Adrenal gland (tissue), 12 donors: ENCODE results near the gene ZBTB38. TPM values are rescaled to one million over a fixed set of nuclear protein-coding genes. Genes with fewer than 3 reads are reported as not detected.

Experiments used
- DNase-seq, 7 donors: peaks; one replicate each; pipeline ENCODE4 v3.0.0-alpha.2; 2019 to 2020
- H3K27ac ChIP-seq, 5 donors: fragments of 200-600 bp; sonication (generic) in 4 of 5; 1 replicate in 3 of 5; 2 replicates in 2 of 5; pipeline versions ENCODE4 v1.5.1 to v1.8.0; 2016 to 2020; ENCODE audit warnings: mild to moderate bottlenecking in 1 of 5
- H3K27me3 ChIP-seq: fragments of 200-600 bp; 2 replicates; pipeline ENCODE4 v1.8.0; 2021
- H3K36me3 ChIP-seq, 2 donors: fragments of 200-600 bp; replicated peaks in 1 of 2; 1 replicate in 1 of 2; 2 replicates in 1 of 2; pipeline versions ENCODE4 v1.5.1 to v1.8.0; 2018 to 2022
- H3K4me1 ChIP-seq, 2 donors: fragments of 200-600 bp; replicated peaks in 1 of 2; 1 replicate in 1 of 2; 2 replicates in 1 of 2; pipeline versions ENCODE4 v1.5.1 to v1.8.0; 2018 to 2021
- H3K4me3 ChIP-seq, 4 donors: fragments of 200-600 bp; sonication (generic) in 3 of 4; one replicate each; pipeline ENCODE4 v1.5.1; 2016 to 2018
- H3K9me3 ChIP-seq, 3 donors: fragments of 200-600 bp; sonication (generic) in 1 of 3; replicated peaks in 1 of 3; 1 replicate in 2 of 3; 2 replicates in 1 of 3; pipeline versions ENCODE4 v1.5.1 to v1.8.0; 2016 to 2021
- POLR2A ChIP-seq, 2 donors: fragments of 450-650 bp; IDR thresholded peaks; one replicate each; pipeline ENCODE4 v1.6.1; 2017; ENCODE audit warnings: antibody characterized with exemption in 2 of 2, mild to moderate bottlenecking in 2 of 2, moderate library complexity in 1 of 2
- WGBS, 4 donors: extraction: QIAGEN DNeasy Blood & Tissue Kit in 2 of 4; methylation state at CpG; one replicate each; pipeline versions ENCODE4 v1.1.5 to v1.1.7; 2013 to 2017; 5-methylcytosine and 5-hydroxymethylcytosine counted together
- intact Hi-C, 2 donors: fragments of 100-400 bp; cut with DNase I; formaldehyde crosslinking; loops; one replicate each; pipeline versions ENCODE4 v1.14.1 to v1.15.0; 2022 to 2023
- polyA plus RNA-seq, 3 donors: library from polyadenylated mRNA; stranded (reverse); fragments of 200-250 nt in 2 of 3; fragments of 350-450 nt in 1 of 3; fragmentation: Illumina TruSeq in 1 of 3; extraction: RNeasy Lipid Tissue Mini Kit (QIAGEN cat#74804) in 1 of 3; gene quantifications; one replicate each; pipeline ENCODE4 v1.2.3, GENCODE V29; 2013 to 2014
- total RNA-seq, 9 donors: library from RNA; depleted of rRNA in 4 of 9; stranded (reverse); fragments of >200 nt in 4 of 9; fragments of 120-200 nt in 1 of 9; fragmentation: NEBNext Ultra II Directional in 1 of 9; extraction: Animal tissue kit (Norgen Biotek cat#: 25700) in 1 of 9; gene quantifications; one replicate each; pipeline versions ENCODE4 v1.1.0 to v1.2.4, GENCODE V29; 2013 to 2023
- TF ChIP-seq, protein P1 (sequence below), 6 experiments: fragments of 450-650 bp in 4 of 6; fragments of 200-600 bp in 2 of 6; sonication (generic) in 1 of 6; IDR thresholded peaks; 1 replicate in 5 of 6; 2 replicates in 1 of 6; pipeline versions ENCODE4 v1.5.1 to v1.8.0; 2016 to 2021; ENCODE audit warnings: antibody characterized with exemption in 6 of 6, mild to moderate bottlenecking in 2 of 6, moderate library complexity in 1 of 6
- donor health status: healthy with polysubstance abuse.
- donor health status: Bipolar disorder and iron deficiency.
- donor health status: DM: yes; HTN: yes; CAD: no.
- donor health status: DM: no; HTN: no; CAD: no.
- donor health status: DM: no; HTN: no; CAD: no.
- donor health status: DM: yes; HTN: yes; CAD: no.

The ZBTB38 gene
- total and polyA plus RNA-seq, 12 donors = 12.0 to 231 (median 147) TPM

DNA sequence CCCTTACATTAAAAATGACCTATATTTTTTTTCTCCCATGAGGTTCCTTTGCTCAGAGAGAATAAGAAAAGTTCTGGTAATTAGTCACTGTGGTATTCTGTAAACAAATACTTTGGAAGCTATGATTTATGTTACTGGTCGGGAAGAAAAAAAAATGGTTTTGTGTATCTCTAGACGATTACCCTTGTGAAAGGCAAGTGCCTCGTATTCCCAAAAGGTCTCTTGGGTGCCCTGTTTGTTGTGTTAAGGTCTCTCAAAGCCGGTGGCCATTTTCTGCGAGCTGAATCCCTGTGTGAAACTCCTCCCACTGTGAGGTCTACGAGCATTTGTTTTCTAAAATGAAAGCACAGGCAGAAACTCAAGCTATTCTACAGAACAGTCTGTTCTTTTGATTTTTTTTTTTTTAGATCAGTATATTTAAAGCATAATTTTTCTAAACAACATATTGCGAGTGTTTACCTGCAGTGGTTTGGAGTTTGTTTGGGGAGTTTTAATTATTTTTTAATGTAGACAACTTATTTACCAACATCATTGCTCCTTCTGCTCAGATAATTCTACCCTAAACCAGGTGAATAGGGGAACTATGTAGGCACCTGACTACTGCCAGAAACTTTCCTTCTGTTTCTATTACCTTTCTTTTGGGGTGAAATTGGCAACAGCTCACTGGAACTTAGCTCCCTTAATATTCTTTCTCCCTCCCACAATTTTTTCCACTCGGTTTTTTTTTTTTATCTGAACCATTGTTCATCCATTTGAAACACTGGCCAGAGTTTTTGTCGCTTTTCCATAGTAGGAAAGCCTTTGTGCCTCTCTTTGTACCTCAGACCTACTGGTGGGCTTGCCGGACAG is 44.0 kb downstream of the ZBTB38 start:
- H3K4me1 ChIP-seq = peaks cover 80 to 95% of the 10 kb centered on the region in 2 donors
- peak; percentile 64 to 87 (median 72) for DNase-seq
- H3K27ac ChIP-seq = peak overlapping the region; percentile 91 to 99 (median 95)
- H3K4me3 ChIP-seq = peak overlapping the region in 1 of 4 donors; percentile 35
- TF ChIP-seq, protein P1, sequence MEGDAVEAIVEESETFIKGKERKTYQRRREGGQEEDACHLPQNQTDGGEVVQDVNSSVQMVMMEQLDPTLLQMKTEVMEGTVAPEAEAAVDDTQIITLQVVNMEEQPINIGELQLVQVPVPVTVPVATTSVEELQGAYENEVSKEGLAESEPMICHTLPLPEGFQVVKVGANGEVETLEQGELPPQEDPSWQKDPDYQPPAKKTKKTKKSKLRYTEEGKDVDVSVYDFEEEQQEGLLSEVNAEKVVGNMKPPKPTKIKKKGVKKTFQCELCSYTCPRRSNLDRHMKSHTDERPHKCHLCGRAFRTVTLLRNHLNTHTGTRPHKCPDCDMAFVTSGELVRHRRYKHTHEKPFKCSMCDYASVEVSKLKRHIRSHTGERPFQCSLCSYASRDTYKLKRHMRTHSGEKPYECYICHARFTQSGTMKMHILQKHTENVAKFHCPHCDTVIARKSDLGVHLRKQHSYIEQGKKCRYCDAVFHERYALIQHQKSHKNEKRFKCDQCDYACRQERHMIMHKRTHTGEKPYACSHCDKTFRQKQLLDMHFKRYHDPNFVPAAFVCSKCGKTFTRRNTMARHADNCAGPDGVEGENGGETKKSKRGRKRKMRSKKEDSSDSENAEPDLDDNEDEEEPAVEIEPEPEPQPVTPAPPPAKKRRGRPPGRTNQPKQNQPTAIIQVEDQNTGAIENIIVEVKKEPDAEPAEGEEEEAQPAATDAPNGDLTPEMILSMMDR (IDR thresholded peaks at IDR 0.05) = no peak
- TF ChIP-seq POLR2A (IDR thresholded peaks at IDR 0.05) = peak in 1 of 2 donors; percentile 33
- H3K27me3 ChIP-seq = no peaks in the 10 kb centered on the region
- intact Hi-C loops = no loop called here
- peaks cover 0 to 28% of the 10 kb centered on the region in 2 donors for H3K36me3 ChIP-seq
- H3K9me3 ChIP-seq = no peaks in the 10 kb centered on the region
- 2 to 8% (median 7%) methylated on average over 10 of the region's 10 CpGs for WGBS, 4 donors

DNA sequence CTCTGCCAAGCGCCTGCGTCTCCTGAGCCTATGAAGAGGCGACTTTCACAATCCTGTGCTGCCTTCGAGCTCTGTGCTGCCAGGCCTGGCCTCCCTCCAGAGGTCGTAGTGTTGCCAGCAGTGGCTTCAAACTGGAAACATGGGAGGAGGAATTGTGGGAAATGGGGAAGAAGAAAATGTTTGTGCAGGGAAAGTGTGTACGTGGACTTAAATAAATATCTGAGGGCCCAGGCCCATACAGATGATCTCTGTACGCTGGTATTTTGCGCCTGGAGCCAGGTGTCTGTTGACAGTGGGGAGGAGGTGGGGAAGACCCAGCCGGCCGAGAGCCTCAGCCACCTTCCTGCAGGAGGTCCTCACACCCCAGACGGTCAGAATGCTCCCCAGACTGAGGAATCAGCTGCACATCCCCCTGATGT is 44.6 kb downstream of the ZBTB38 start:
- intact Hi-C loops = no loop called here
- peaks cover 74 to 88% of the 10 kb centered on the region in 2 donors for H3K4me1 ChIP-seq
- WGBS, 4 donors = 27 to 34% (median 28%) methylated on average over 11 of the region's 11 CpGs
- peak; percentile 87 to 97 (median 95) for DNase-seq
- peaks cover 0 to 33% of the 10 kb centered on the region in 2 donors for H3K36me3 ChIP-seq
- peak overlapping the region in 1 of 4 donors; percentile 35 for H3K4me3 ChIP-seq
- TF ChIP-seq POLR2A (IDR thresholded peaks at IDR 0.05) = peak in 1 of 2 donors; percentile 77
- TF ChIP-seq, protein P1 (IDR thresholded peaks at IDR 0.05) = peak in 1 of 6 experiments; percentile 6
- H3K27me3 ChIP-seq = no peaks in the 10 kb centered on the region
- H3K27ac ChIP-seq = peak overlapping the region; percentile 91 to 99 (median 95)
- H3K9me3 ChIP-seq = no peaks in the 10 kb centered on the region

DNA sequence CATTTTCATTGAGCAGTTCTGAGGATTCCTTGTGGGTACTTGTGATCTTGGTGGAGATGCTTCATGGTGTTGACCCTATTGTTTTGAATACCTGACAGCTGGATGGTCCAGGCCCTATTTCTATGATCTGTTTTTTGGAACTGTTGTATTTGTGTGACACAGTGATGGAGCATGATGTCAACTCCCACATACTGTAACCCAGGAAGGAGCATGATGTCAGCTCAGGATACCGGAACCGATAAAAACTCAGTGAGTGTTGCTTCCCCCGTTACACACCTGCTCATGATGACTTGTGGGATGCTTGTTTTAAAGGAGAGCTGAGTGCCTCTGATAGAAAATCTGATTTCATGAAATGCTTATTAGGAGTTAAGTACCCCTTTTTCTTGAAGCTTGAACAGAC is 45.1 kb downstream of the ZBTB38 start:
- Histone ChIP-seq H3K36me3 (peaks cover 0 to 33% of the 10 kb centered on the region in 2 donors), H3K9me3 (no peaks in the 10 kb centered on the region), H3K4me1 (peaks cover 74 to 88% of the 10 kb centered on the region in 2 donors), H3K27me3 (no peaks in the 10 kb centered on the region), H3K4me3 (no peak overlapping the region), H3K27ac (peak overlapping the region; percentile 91 to 99 (median 95))
- no peak for TF ChIP-seq POLR2A (IDR thresholded peaks at IDR 0.05)
- TF ChIP-seq, protein P1 (IDR thresholded peaks at IDR 0.05) = no peak
- 59 to 80% (median 72%) methylated on average over 3 of the region's 3 CpGs for WGBS, 4 donors
- intact Hi-C loops = no loop called here
- DNase-seq = no peak

- H3K4me3 ChIP-seq = no peak overlapping the region
- peak in 4 of 7 donors; percentile 52 to 79 (median 66) for DNase-seq
- WGBS, 4 donors = 42 to 64% (median 54%) methylated on average over 11 of the region's 11 CpGs
- H3K36me3 ChIP-seq = peaks cover 0 to 40% of the 10 kb centered on the region in 2 donors
- intact Hi-C loops = no loop called here
- no peaks in the 10 kb centered on the region for H3K27me3 ChIP-seq
- H3K27ac ChIP-seq = peak overlapping the region; percentile 91 to 99 (median 95)
- TF ChIP-seq, protein P1 (IDR thresholded peaks at IDR 0.05) = no peak
- TF ChIP-seq POLR2A (IDR thresholded peaks at IDR 0.05) = no peak
- no peaks in the 10 kb centered on the region for H3K9me3 ChIP-seq
- peaks cover 72 to 83% of the 10 kb centered on the region in 2 donors for H3K4me1 ChIP-seq
Measured at GRCh38 chr3:141413801-141414689, 45.7 kb downstream of the ZBTB38 start.
